CD4-positive, alpha-beta T cell (primary cell): Measurements from ENCODE around the gene SRRM1. TPM values are rescaled to one million over a fixed set of nuclear protein-coding genes. Genes with fewer than 3 reads are reported as not detected.
"Not testable (repeated sequence)": the region's sequence is repeated elsewhere in the genome, so short reads cannot be mapped to it uniquely, and the experiment has no call there.

Experiments used
- ATAC-seq: fragments of 200-7000 bp; cut with Tn5 transposase; one replicate; pipeline ENCODE4 v1.10.0; 2022; ENCODE audit warnings: mild to moderate bottlenecking; ENCODE audit not compliant: poor library complexity
- CTCF ChIA-PET: fragments of 350-600 bp; sonication (Branson Sonifier 250); formaldehyde crosslinking; loops from one replicate; lab custom pipeline; 2021; ENCODE audit warnings: antibody characterized with exemption, inconsistent platforms; lab: Charles Lee
- POLR2A ChIA-PET: fragments of 350-600 bp; sonication (Branson Sonifier 250); formaldehyde crosslinking; loops from one replicate; lab custom pipeline; 2021; ENCODE audit warnings: antibody characterized with exemption, inconsistent platforms; lab: Charles Lee
- DNase-seq, 14 experiments: peaks; one replicate each; pipeline ENCODE4 v3.0.0-alpha.2; 2013 to 2020; ENCODE audit warnings: mixed read lengths in 2 of 14
- H3K27ac ChIP-seq, 2 donors: one replicate each; pipeline versions ENCODE4 v1.5.1 to v1.7.0; 2013; ENCODE audit warnings: low read length in 2 of 2, low read depth in 1 of 2, mild to moderate bottlenecking in 1 of 2
- H3K27me3 ChIP-seq, 2 experiments: 1 replicate in 1 of 2; 2 replicates in 1 of 2; pipeline versions ENCODE4 v1.6.1 to v1.7.0; 2013; ENCODE audit warnings: low read length in 2 of 2, control low read depth in 1 of 2, mild to moderate bottlenecking in 1 of 2, moderate library complexity in 1 of 2; ENCODE audit not compliant: insufficient read depth in 2 of 2, control insufficient read depth in 1 of 2
- H3K36me3 ChIP-seq: one replicate; pipeline ENCODE4 v1.6.1; 2013; ENCODE audit warnings: low read length, control low read depth; ENCODE audit not compliant: insufficient read depth
- H3K4me1 ChIP-seq: one replicate; pipeline ENCODE4 v1.6.1; 2013; ENCODE audit warnings: low read length, control low read depth; ENCODE audit not compliant: insufficient read depth
- H3K4me3 ChIP-seq: one replicate; pipeline ENCODE4 v1.5.1; 2013; ENCODE audit warnings: mild to moderate bottlenecking, low read length, moderate library complexity
- H3K9me3 ChIP-seq, 2 experiments: 1 replicate in 1 of 2; 2 replicates in 1 of 2; pipeline versions ENCODE4 v1.6.1 to v1.7.0; 2013; ENCODE audit warnings: low read length in 2 of 2, mild to moderate bottlenecking in 2 of 2, control low read depth in 1 of 2, moderate library complexity in 1 of 2; ENCODE audit not compliant: control insufficient read depth in 1 of 2, insufficient read depth in 1 of 2
- H3K27ac Mint-ChIP-seq: one replicate; pipeline ENCODE4 v1.8.0; 2020; ENCODE audit warnings: mixed read lengths
- H3K27me3 Mint-ChIP-seq: one replicate; pipeline ENCODE4 v1.8.0; 2021; ENCODE audit warnings: mixed read lengths
- H3K36me3 Mint-ChIP-seq: one replicate; pipeline ENCODE4 v1.8.0; 2021; ENCODE audit warnings: low read depth, mixed read lengths
- H3K4me1 Mint-ChIP-seq: one replicate; pipeline ENCODE4 v1.8.0; 2021; ENCODE audit warnings: low read depth, mixed read lengths
- H3K4me3 Mint-ChIP-seq: one replicate; pipeline ENCODE4 v1.8.0; 2020; ENCODE audit warnings: mild to moderate bottlenecking, mixed read lengths
- H3K9me3 Mint-ChIP-seq: one replicate; pipeline ENCODE4 v1.8.0; 2020; ENCODE audit warnings: mixed read lengths
- intact Hi-C, 2 experiments: fragments of 100-400 bp; cut with DNase I in 1 of 2; cut with micrococcal nuclease in 1 of 2; formaldehyde crosslinking; loops; one replicate each; pipeline versions ENCODE4 v1.15.1 to v1.9.0; 2023 to 2025; cut with DNase I, micrococcal nuclease
- total RNA-seq, 174 experiments: library from RNA in 2 of 174; stranded (reverse) in 2 of 174; gene quantifications; one replicate each; pipeline ENCODE4 v1.2.3 and lab custom pipeline; 2021 to 2026
- TF ChIP-seq, protein P1 (sequence below): fragments of 200-600 bp; IDR thresholded peaks from one replicate; pipeline ENCODE4 v1.8.0; 2022; ENCODE audit warnings: antibody characterized with exemption, mild to moderate bottlenecking

Gene SRRM1
- total RNA-seq, 2 experiments from 2014 or later = 338 to 360 TPM

DNA sequence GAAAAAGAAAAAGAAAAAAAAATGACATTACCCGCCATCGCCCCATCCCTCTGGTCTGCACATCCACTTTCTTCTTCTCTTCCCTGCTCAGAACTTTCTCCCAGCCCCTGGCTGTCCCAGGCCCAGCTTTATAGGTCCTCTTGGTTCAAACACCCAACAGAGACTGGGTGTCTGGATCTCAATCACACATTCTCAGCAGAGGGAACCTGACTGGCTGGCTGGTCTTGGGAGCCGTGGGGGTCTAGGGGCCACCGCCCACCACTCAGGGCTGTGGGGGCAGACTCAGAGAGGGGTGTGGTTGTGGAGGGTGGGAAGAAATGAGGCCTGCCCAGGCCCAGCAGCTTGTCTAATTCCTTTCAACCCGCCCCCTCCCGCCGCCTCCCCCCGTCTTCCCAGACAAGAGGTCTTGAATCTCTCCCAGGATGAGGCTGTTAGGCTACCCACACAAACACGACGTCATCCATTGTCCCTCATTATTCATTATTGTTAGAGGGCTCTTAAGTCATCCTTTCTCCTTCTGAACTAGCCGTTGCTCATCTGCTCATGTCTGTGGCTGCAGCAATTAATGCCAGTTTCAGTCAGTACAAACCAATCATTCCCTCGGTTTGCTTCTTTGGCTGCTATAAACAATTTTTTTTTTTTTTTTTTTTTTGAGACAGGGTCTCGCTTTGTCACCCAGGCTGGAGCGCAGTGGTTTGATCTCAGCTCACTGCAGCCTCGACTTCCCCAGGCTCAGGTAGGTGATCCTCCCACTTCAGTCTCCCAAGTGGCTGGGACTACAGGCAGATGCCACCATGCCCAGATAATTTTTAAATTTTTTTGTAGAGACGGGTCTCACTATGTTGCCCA, 61.5 kb downstream of the SRRM1 start:
- CTCF ChIA-PET = no interaction called here
- H3K4me3 ChIP-seq = no peak overlapping the region

DNA sequence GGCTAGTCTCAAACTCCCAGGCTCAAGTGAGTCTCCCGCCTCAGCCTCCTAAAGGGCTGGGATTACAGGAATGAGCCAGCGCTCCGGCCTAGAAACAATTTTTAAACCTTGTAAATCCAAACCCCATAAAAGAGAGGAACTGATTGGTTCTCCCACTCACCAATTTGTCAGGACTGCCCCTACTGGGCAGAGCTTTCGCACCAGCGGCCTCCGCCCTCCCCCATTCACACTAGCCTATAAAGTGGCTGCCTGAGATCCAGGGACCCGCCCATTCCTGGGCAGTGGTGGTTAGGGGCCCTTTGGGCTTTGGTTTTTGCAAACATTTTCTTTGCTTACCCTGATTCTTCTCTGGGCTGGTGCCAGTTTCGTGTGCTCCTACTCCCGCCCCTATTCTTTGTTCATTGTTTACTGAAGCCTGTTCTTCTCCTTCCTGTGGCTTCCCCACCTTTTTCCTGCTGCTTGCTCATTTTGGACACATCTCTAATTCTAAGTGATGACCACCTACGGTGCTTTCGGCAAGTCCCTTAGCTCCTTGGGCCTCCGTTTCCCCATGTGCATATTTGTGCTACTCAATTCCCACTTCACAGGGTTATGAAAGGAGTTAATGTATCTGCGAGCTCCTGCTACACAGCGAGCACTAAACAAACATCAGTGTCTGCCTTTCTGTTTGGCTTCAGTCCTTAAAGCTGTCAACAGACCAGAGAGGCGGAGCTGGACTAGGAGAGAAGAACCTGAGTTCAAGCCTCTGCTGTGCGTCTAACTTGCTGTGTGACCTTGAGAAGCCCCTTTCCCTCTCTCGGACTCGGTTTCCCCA, 62.4 kb downstream of the SRRM1 start:
- Histone ChIP-seq H3K27me3 (no peaks in the 10 kb centered on the region), H3K36me3 (no peaks in the 10 kb centered on the region), H3K27ac (no peak overlapping the region), H3K4me3 (no peak overlapping the region), H3K9me3 (no peaks in the 10 kb centered on the region), H3K4me1 (peaks cover 21% of the 10 kb centered on the region)
- CTCF ChIA-PET = no interaction called here
- Mint-ChIP-seq H3K9me3 (no peaks in the 10 kb centered on the region), H3K27me3 (no peaks in the 10 kb centered on the region), H3K4me3 (no peak overlapping the region), H3K36me3 (no peaks in the 10 kb centered on the region), H3K4me1 (peaks cover 7% of the 10 kb centered on the region), H3K27ac (peak overlapping the region; percentile 11)
- TF ChIP-seq, protein P1, sequence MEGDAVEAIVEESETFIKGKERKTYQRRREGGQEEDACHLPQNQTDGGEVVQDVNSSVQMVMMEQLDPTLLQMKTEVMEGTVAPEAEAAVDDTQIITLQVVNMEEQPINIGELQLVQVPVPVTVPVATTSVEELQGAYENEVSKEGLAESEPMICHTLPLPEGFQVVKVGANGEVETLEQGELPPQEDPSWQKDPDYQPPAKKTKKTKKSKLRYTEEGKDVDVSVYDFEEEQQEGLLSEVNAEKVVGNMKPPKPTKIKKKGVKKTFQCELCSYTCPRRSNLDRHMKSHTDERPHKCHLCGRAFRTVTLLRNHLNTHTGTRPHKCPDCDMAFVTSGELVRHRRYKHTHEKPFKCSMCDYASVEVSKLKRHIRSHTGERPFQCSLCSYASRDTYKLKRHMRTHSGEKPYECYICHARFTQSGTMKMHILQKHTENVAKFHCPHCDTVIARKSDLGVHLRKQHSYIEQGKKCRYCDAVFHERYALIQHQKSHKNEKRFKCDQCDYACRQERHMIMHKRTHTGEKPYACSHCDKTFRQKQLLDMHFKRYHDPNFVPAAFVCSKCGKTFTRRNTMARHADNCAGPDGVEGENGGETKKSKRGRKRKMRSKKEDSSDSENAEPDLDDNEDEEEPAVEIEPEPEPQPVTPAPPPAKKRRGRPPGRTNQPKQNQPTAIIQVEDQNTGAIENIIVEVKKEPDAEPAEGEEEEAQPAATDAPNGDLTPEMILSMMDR = no peak
- DNase-seq (peak in 6 of 14 experiments; percentile 14 to 66 (median 39)), ATAC-seq (peak; percentile 81)
- POLR2A ChIA-PET = interaction anchor here (0.6 to 0.8 kb wide), 2 partner anchors 13 to 17 kb away, joined by 3 to 4 read pairs; no protein-coding TSS in a partner anchor
- intact Hi-C loops = no loop called here

More for the DNA sequence above, 61.5 kb downstream of the SRRM1 start:
- no peaks in the 10 kb centered on the region for H3K27me3 ChIP-seq
- H3K36me3 ChIP-seq = no peaks in the 10 kb centered on the region
- Mint-ChIP-seq H3K36me3 (no peaks in the 10 kb centered on the region), H3K9me3 (no peaks in the 10 kb centered on the region), H3K4me1 (peaks cover 7% of the 10 kb centered on the region), H3K27me3 (no peaks in the 10 kb centered on the region), H3K27ac (no peak overlapping the region), H3K4me3 (no peak overlapping the region)
- DNase-seq (no peak), ATAC-seq (no peak)
- no peak overlapping the region for H3K27ac ChIP-seq
- intact Hi-C loops = no loop called here
- peaks cover 14% of the 10 kb centered on the region for H3K4me1 ChIP-seq
- POLR2A ChIA-PET = no interaction called here
- TF ChIP-seq, protein P1 = no peak
- no peaks in the 10 kb centered on the region for H3K9me3 ChIP-seq

DNA sequence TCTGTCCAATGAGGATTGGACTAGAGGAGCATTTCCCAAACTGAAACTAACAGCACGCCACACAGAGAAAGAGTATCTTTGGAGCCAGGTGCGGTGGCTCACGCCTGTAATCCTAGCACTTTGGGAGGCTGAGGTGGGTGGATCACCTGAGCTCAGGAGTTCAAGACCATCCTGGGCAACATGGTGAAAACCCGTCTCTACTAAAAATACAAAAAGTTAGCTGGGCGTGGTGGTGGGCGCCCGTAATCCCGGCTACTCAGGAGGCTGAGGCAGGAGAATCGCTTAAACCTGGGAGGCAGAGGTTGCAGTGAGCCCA, 62.9 kb downstream of the SRRM1 start:
- H3K36me3 Mint-ChIP-seq, intact Hi-C loops, H3K27me3 Mint-ChIP-seq, DNase-seq, H3K4me3 ChIP-seq, CTCF ChIA-PET, H3K4me3 Mint-ChIP-seq, H3K36me3 ChIP-seq, H3K9me3 Mint-ChIP-seq, ATAC-seq, H3K27me3 ChIP-seq, H3K27ac ChIP-seq, H3K4me1 Mint-ChIP-seq, H3K27ac Mint-ChIP-seq, H3K9me3 ChIP-seq: not testable (repeated sequence)
- POLR2A ChIA-PET = interaction anchor here (0.6 to 0.8 kb wide), 2 partner anchors 12 to 17 kb away, joined by 3 to 4 read pairs; no protein-coding TSS in a partner anchor
- H3K4me1 ChIP-seq = peaks cover 21% of the 10 kb centered on the region
